Hematopoietic multipotent progenitor cell treated with erythropoietin and hydrocortisone succinate and interleukin-3 and kit ligand, for 8 days (in vitro differentiated cells): ENCODE measurements around the gene USP6.
"Not testable (repeated sequence)": the region's sequence is repeated elsewhere in the genome, so short reads cannot be mapped to it uniquely, and the experiment has no call there.

Experiments
- DNase-seq: peaks from one replicate; pipeline ENCODE4 v3.0.0-alpha.2; 2015

The USP6 gene

DNA sequence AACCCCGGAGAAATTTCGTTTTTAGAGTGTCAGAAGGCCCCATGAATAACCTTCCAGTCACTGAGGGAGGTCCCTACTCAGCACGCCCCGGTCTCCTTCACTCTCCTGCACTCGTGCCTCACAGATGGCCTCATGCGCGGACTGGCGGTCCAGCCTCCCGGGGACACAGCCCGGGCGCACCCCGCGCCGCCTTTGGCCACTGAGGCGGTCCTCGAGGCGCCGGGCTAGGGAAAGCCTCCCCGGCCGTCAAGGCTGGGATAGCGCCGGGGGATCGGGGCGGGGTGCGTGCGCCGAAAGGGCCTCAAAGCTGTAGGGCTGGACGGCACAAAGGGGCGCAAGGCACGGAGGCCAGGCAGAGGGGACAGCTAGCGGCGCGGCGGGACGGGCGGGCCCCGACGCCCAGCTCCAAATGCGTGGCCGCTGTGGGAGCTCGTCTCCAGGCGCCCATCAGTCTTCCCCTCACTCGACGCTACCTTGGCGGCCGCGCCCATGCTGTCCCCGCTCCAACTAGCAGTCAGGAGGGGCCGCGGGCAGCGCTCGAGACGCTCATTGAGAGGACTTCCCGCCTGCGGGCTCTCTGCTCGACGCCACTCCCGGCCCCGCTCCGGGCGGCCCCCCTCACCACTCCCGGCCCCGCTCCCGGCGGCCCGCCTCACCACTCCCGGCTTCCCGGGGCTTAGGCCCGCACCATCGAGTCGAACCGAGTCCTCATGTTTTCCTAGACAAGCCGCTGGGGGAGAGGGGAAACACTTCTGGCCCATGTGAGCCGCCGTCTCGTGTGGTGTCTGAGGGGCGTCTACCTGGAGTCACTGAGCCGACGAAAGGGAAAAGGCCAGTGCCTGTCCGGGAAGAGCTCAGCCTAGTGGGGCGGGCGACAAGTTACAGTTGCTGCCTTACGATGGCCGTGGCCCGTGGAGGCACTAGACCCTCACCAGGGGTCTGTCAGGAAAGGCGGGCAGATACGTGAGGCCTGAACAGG lies at the start of gene USP6:
Gene USP6, plus strand, starts transcription at position 360 of the 979 bp plus-strand sequence. CDS start 14,336 bp downstream, outside the sequence.
- no peak for DNase-seq

DNA sequence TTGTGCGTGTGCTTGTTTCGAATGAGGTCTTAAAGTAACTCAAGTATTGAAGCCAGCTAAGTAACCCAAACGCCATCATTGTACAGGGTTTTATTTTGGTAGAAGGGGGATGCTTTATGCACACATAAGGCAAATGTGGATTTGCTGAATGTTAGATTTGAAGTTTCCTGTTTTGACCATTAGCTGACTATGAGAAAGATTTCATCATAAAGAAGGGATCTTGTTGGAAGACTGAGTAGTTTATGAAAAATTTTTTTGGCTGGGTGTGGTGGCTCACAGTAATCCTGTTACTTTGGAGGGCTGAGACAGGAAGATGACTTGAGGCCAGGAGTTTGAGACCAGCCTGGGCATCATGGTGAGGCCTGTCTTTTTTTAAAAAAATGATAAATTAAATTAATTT lies 47.6 kb upstream of the USP6 start:
- no peak for DNase-seq

DNA sequence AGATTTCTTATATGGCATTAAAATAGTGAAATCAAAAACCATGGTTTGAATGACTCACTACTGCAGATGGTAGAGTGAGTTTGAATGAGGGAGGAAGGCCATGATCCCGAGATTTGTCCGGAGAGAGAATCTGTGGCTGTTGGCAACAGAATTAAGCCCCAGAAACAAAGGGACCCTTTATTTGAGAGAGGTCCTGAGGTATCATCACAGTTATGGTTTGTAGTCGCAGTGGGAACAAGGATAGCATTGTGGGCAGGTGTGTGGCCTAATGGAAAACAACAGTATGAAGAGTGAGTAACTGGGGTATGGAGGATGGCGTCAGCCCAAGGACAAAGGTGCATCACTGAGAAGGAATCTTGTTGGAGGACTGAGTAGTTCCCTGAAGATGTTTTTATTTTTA lies 46.1 kb upstream of the USP6 start:
- DNase-seq, result no peak

DNA sequence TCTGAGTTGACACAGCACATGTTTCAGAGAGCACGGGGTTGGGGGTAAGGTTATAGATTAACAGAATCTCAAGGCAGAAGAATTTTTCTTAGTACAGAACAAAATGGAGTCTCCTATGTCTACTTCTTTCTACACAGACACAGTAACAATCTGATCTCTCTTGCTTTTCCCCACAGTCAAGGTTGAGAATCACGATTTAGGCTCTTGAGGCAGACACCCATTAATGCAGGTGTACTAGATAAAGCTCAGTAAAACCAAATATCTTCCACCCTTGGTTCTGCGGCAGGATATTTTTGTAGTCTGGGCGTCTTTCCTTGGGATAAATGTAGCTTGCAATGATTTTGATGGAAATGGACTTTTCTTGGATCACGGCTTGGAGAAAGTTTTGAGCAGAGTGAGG lies 40.4 kb upstream of the USP6 start:
- not testable (repeated sequence) for DNase-seq

DNA sequence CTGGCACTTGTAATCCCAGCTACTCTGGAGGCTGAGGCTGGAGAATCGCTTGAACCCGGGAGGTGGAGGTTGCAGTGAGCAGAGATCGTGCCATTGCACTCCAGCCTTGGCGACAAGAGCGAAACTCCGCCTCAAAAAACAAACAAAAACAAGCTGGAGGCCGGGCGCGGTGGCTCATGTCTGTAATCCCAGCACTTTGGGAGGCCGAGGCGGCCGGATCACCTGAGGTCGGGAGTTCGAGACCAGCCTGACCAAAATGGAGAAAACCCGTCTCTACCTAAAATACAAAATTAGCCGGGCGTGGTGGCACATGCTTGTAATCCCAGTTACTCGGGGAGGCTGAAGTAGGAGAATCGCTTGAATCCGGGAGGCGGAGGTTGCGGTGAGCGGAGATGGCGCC lies 38.6 kb upstream of the USP6 start:
- DNase-seq, result not testable (repeated sequence)

DNA sequence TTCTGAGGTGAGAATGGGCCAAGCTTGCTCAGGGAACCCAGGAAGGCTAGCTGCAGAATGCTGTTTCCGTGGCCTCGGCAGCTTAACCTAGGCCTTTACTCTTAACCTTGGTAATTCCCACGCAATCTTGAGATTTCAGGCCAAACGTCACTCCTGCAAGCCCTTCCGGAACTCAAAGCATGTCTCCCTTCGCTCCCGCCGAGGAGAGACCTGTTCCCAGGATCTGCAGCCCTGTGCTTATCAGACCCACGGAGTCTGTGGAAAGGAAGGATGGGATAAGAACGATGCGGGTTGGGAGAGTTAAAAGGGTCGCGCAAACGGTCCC lies 38.1 kb upstream of the USP6 start:
- no peak for DNase-seq

DNA sequence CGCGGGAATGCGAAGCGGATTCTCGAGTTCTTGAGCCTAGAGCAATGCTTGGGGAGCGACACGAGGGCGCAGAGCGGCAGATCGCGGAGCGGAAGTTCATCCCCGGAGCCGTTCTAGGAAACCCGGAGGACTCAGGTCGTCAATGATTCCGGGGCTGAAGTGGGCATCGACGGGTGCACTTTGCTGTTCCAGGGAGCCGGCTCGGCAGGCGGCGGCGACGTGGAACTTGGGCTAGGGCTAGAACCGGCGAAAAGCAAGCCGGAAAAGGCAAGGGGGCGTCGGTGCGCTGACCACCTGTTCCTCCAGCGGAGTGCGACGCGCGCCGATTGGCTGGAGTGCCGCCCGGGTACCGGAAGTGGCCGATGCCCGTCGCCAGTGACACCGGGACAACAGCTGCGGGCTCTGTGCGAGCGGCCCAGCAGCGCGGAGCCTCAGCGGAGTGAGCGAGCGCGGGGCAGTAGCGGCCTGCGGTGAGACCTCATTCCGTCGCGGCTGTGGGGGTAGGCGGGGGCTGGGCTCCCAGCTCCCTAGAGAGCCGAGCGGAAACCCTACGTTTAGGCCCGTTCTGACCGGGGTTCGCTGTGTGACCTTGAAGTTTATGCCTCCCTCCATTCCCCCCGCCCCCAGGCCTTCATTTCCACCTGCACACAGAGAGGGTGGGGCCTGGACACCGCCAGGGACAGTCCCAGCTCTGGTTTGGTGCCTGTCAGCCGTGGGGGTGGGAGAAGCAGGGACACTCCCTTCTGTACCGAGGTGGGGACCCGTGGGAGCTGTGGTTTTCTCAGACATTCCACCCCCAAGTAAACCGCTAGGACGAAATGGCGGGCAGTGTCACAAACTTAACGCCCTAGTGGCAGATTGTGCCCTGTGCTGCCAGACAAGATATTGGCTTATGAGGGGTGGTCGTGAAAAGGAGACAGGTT lies 37.5 kb upstream of the USP6 start, which contains the start of gene ZFP3:
Gene ZFP3, plus strand, starts transcription at position 362 of the 923 bp plus-strand sequence. CDS start 13,038 bp downstream, outside the sequence.
- DNase-seq, result peak; percentile 59

DNA sequence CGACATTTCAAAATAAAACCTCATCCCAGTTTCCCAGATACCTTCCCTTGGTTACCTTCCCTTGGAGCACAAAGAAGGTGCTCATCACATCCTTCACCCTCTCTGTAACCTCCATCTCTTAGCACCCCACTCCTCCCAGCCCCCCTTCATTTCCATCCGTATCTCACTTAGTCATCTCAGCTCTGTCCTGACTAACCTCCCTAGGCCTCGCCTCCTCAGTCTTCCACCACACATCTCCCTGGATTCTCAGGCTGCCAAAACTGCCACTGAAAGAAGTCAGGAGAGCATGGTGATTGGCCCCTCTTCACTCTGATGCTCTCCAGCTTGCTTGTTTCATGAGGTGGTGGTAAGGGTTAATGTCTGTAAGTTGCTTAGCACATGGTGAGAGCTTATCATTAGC lies 35.2 kb upstream of the USP6 start:
- no peak for DNase-seq

DNA sequence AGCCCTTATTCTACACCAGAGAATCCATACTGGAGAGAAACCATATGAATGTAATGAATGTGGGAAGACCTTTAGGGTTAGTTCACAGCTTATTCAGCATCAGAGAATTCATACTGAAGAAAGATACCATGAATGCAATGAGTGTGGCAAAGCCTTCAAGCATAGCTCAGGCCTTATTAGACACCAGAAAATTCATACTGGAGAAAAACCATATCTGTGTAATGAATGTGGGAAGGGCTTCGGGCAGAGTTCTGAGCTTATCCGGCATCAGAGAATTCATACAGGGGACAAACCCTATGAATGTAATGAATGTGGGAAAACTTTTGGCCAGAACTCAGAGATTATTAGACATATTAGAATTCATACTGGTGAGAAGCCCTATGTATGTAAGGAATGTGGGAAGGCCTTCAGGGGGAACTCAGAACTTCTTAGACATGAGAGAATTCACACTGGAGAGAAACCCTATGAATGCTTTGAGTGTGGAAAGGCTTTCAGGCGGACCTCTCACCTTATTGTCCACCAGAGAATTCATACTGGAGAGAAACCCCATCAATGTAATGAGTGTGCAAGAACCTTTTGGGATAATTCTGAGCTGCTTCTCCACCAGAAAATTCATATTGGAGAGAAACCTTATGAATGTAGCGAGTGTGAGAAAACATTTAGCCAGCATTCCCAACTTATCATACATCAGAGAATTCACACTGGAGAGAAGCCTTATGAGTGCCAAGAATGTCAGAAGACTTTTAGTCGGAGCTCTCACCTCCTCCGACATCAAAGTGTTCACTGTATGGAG lies 23.4 kb upstream of the USP6 start:
- DNase-seq, result no peak

DNA sequence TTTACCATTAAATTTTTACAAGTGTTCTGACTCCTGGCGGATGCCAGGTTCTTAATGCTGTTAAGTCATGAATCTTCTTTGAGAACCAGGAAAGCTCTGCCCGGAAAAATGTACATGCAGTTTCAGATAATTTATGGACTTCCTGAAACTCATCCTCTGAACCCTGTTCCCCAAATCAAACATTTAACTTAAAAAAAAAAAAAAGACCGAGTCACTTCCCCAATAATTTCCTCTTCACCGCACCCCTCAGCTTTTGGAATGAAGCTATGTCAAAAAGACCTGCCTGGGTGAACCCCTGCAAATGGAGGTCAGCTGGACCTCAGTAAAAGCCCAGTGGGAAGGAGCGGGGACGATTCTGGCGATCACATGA lies 19.1 kb upstream of the USP6 start:
- DNase-seq, result no peak

DNA sequence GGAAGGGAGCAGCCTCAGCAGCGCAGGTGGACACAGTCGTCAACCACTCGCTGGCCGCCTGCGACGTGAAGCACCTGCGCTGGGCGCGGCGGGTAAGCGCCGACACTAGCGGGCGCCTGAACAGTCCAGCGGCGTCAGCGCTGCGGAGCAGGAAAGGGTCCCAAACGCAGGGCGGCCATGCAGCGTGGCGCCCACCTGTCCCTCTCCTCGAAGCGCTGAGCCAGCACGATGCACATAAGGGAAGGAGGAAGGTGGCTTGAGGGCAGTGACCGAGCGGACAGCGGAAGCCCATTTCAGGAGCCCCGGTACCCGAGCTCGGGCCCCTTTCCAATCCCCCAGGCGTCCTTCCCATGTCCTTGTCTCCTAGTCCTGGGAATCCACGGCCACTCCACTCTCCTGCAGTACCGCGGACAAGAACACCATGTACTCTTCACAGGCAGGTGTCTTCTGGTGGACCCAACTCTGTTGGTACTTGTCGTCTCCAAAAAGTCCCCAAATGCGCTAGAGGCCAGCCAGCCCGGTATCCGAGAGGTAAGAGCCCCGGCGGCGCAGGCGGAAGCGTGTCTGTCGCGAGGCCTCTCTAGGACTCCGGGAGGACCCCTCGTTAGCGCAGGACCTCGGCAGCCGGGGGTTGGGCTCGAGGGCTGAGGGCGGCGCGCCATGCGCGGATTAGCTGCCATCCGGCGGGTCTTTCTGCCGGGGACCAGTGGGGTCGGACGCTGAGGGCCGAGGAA lies 18.6 kb upstream of the USP6 start:
- DNase-seq, result no peak

DNA sequence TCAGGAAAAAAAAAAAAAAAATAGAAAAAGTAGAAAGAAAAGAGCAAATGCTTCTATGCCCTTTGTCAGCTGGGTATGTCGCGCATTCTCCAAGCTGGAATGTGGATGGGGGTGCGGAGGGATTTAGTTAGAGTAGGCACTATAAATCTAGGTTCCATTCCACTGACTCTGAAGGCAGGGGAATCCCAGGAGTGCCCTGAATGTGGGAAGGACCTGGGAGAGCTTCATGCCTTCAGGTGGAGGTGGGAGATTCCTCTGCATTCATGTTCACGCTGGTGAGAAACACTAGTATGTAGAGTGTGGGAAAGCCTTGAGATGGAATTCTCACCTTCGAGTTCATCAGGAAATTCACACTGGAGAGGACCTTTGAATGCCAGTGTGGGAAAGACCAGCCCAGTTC lies 16.6 kb upstream of the USP6 start:
- no peak for DNase-seq

DNA sequence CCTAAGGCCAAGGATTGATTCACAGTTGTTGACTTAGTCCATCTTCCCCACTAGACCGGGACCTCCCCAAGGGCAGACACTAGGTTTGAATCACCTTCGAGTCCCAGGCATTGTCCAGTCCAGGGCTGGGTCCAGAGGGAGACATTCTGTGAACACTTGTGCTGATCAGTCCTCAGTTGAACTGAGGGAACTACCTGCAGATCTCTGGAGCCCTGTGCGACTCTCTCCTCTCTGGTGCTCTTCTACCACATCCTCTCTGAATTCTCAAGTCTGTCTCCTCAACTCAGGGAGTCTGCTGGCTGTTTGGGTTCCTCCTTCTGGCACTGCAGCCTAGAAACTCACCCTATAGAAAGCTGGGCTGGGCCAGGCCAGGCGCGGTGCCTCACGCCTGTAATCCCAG lies 15.0 kb upstream of the USP6 start:
- DNase-seq, result no peak

DNA sequence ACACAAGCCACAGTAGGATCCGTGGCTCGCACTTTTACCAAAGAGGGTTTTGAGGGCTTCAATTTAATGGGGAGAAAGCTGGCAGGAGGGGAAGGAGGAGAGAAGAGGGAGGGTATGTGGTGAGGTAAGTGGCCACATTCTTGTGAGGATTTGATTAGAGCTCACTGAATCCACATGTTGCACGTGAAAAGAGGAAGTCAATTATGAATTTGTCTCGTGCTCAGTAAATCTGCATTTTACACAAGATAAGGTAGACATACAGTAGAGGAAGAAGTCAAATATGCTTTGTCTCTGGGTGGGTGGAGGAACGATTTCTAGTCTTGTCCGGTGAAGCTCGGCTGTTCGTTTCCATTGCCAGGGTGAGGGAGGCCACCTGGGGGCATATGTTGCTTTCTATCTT lies 5.0 kb upstream of the USP6 start:
- peak; percentile 53 for DNase-seq

DNA sequence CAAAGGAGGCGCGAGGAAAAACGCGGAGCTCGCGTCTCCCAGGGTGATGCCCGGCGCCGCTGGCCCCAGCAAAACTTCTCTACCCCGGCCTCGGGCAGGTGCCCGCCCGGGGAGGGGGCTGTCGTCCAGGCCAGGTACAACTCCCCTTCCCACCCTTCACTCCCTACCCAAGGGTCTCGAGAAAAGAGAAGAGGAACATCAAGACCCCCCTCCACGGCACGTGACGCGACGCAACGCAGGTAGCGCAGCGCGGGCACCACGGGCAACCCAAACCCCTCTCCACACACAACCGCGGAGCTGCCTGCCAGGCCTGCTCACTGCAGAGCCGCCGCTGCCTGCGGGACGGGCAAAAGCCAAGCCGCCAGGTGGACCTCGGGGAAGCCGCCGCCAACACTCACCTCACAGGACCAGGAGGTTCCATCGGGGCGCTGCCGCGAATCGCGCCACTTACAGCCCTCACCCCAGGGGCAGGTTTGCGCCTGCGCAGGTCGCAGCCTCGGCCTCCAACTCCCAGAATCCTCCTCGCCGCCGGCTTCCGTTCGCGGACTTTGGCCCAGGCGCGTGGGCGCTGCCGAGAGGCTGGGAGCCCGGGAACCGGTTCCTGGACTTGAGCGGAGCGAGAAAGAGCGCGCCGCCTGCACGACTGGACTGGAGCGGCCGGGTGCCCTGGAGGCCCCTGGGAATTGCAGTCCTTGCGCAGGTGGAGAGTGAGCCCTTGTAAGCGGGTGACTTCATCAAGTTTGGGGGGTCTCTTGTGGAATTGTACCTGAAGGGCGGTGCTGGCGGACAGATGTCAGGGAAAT lies 4.2 kb upstream of the USP6 start, which contains the start of gene ZNF232:
Gene ZNF232, minus strand, starts transcription at position 477 of the 803 bp plus-strand sequence. Its CDS starts 56 bp downstream, at position 421.
- DNase-seq, result peak; percentile 94

DNA sequence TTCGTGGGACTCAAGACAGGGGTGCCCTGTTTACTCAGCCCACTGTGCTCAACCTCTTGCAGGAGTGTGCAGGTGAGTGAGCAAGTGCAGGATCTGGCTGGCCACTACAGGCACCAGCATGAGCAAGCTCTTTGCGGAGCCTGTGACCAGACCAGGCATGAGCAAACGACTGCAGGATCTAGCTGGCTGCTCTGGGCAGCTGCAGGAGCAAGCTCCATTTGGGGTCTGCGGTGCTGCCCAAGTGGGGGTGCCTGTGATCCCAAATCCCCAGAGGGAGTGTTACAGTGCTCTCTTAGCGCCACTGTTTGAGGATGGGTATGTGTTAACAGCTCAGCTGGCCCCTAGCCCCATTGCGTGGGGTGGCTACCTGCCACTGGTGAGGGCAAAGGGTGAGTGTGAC lies 2.4 kb downstream of the USP6 start:
- DNase-seq, result no peak

DNA sequence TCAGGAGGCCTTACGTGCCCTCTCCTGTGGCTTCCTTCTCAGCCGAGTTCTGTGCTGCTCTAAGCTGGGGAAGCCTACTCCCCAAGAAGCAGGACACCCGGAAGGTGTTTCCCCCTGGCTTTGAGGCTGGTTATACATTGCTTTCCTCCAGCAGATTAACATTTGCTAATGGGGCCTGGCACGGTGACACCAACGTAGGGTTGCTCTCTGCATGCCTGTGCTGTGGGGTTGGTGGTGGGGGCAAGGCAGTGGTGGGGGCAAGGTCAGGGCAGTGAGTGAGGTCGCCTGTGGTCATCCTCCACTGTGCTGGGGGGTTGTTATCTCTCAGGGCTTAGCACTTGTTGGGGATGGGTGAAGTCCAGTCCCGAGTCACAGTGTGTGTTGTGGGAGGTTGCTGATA lies 4.2 kb downstream of the USP6 start:
- DNase-seq, result no peak

DNA sequence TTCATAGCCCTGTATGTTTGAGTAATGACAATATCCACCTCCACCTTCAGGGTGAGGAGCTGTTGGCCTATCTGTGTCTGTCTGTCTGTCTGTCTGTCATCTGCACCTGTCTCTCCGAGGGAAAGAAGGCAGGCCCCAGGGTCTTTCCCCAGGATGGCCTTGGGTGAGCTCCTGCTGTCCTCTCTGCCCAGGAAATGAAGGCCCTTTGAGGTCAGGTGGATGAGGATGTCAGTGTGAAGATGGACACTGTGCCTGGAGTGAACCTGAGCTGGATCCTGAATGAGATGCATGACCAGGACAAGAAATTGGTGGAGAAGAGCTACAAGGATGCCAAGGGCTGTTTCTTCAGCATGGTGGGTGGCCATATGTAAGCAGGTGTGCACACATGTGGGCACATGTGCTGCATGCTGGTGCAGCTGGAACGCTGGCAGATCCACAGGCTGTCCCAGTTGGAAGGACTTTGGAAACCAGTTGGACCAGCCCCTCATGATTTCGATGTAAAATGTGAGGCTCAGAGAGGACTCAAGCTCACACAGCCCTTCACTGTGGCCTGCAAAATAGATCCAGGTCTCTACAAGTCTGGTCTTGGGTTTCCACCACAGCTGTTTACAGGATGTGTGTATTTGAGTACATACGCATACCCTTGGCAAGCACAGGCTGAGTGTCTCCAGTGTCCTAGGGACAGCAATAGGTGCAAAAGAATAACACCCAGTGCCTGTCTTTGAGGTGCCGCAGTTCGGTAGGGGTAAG lies 4.8 kb downstream of the USP6 start:
- not testable (repeated sequence) for DNase-seq

DNA sequence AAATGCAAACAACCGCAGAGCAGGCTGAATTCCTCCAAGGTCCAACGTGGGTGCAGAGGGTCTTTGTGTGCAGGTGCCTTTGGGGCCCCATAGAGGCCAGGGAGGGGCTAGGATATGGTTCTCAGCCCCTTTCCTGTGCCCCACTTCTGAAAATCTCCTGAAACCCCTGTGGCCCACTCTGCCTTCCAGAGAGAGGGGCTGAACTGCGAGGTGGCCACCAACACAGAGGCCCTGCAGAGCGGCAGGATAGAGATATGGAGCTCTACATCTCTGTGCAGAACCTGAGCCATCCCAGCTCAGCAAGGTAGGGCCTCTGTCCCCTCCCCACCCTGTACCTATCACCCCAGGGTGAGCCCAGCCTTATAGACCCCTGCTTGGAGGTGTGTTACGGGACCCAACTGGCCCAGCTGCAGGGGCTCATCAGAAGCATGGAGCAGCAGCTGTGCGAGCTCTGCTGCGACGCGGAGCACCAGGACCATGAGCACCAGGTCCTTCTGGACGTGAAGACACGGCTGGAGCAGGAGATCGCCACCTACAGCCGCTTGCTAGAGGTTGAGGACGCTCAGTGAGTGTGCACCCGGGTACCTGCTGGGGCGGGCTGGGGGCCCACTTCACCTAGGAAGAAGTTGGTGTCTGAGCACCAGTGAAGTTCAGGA lies 5.5 kb downstream of the USP6 start:
- no peak for DNase-seq

DNA sequence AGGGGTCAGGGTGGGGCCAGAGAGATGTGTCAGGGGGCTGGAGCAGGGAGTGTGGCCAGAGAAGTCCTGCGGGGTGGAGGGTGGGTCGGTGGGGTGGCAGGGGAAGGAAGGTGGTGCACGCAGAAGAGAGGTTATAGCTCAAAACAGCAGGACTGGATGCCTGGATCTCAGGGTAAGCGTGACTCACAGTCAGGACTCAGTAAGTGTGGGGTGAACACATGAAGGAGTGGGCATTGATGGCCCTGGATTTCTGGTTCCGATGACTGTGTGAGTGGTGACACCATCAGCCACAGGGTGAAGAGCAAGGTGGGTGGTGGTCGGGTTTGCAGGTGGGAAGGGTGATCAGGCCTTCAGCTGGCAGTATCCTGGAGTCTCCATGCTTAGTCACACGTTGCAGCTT lies 6.2 kb downstream of the USP6 start:
- not testable (repeated sequence) for DNase-seq
